ENCODE results near the gene YWHAH. TPM values are rescaled to one million over a fixed set of nuclear protein-coding genes. Genes with fewer than 3 reads are reported as not detected.

The YWHAH gene
- total and polyA plus RNA-seq, 2 of the 8 experiments (the other 6 are each of a cell fraction or from before 2014, with no cell fraction given), result 146 to 247 TPM

GRCh38 chr22:31960767-31961166 is 16.4 kb downstream of the YWHAH start (continued):
- TF ChIP-seq CHD7 (IDR thresholded peaks at IDR 0.05; ENCODE audit: insufficient replicate concordance, low read length) (no peak), SP2 (IDR thresholded peaks at IDR 0.05; ENCODE audit: low read length) (no peak), SRF (IDR thresholded peaks at IDR 0.05; ENCODE audit: low read depth, low read length) (no peak), SP1 (IDR thresholded peaks at IDR 0.05; ENCODE audit: low read depth, low read length) (no peak), TAF1 (IDR thresholded peaks at IDR 0.05; ENCODE audit: low read depth, low read length) (no peak), SIX5 (IDR thresholded peaks at IDR 0.05; ENCODE audit: low read depth, low read length) (no peak), TCF12 (IDR thresholded peaks at IDR 0.05; ENCODE audit: low read depth, low read length) (no peak), RNF2 (IDR thresholded peaks at IDR 0.05; ENCODE audit: borderline replicate concordance, low read depth, low read length, missing control alignments, poor library complexity, severe bottlenecking) (no peak), RFX5 (IDR thresholded peaks at IDR 0.05; ENCODE audit: borderline replicate concordance, low read depth, low read length) (no peak)
- TF ChIP-seq, protein P1, sequence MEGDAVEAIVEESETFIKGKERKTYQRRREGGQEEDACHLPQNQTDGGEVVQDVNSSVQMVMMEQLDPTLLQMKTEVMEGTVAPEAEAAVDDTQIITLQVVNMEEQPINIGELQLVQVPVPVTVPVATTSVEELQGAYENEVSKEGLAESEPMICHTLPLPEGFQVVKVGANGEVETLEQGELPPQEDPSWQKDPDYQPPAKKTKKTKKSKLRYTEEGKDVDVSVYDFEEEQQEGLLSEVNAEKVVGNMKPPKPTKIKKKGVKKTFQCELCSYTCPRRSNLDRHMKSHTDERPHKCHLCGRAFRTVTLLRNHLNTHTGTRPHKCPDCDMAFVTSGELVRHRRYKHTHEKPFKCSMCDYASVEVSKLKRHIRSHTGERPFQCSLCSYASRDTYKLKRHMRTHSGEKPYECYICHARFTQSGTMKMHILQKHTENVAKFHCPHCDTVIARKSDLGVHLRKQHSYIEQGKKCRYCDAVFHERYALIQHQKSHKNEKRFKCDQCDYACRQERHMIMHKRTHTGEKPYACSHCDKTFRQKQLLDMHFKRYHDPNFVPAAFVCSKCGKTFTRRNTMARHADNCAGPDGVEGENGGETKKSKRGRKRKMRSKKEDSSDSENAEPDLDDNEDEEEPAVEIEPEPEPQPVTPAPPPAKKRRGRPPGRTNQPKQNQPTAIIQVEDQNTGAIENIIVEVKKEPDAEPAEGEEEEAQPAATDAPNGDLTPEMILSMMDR (IDR thresholded peaks at IDR 0.05; ENCODE audit: control extremely low read depth in 1 of 3, insufficient read depth in 1 of 3, low read depth in 1 of 3, low read length in 3 of 3), result no peak

Data from H1 (cell line).